ENCODE data around the gene COX6A1.
"Not testable (repeated sequence)": the region's sequence is repeated elsewhere in the genome, so short reads cannot be mapped to it uniquely, and the experiment has no call there.

COX6A1 gene

DNA sequence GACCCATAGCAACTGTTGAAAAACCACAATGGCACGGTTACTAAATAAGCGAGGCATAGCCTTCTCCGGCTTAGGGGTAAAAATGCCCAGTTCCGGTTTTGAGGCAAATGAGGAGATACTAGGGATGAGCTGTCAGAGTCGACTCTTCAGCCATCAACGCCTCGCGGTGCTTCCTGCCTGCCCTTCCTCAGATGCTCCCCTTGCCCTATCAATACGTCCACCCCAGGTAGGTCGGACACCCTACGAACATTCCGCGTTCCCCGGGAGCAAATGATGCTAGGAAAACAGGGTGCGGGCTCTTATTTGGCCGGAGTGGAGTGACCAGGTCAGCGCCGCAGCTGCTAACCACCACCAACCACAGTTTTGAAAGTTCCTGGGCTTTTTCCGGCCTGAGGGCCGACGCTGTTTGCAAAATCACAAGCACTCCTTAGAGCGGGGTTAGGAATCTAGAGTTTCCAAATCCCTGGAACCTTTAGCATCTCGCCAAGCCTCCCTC is 30.5 kb downstream of the COX6A1 start:
- DNase-seq = no peak

DNA sequence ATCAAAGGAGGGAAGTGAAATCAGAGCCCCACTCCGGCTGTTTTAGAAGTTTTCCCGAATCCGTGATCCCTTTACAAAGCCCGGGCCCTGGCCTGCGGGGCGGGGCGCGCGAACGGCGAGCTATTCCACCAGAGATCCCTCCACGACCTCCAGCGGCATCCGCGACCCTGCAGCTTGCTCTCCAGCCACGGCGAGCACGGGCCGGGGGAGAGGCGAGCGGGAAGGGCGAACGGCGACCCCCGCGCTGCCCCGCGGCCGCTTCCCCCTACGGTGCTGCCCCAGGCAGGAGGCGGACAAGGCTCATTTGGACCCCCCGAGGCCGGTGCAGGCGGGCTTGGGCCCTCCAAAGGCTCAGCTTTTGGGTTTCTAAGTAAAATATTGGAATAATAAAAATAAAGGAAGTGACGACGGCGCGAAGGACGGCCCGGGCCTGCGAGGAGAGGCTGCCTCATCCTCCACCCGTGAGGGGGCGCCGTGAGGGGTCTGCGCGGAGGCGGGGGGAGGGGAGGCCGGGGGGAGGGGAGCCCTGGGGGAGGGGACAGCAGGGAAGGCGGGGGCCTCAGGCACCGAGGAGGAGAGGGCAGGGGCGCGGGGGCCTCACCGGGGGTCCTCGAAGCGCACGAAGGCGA is 31.0 kb downstream of the COX6A1 start:
- peak; percentile 46 for DNase-seq

DNA sequence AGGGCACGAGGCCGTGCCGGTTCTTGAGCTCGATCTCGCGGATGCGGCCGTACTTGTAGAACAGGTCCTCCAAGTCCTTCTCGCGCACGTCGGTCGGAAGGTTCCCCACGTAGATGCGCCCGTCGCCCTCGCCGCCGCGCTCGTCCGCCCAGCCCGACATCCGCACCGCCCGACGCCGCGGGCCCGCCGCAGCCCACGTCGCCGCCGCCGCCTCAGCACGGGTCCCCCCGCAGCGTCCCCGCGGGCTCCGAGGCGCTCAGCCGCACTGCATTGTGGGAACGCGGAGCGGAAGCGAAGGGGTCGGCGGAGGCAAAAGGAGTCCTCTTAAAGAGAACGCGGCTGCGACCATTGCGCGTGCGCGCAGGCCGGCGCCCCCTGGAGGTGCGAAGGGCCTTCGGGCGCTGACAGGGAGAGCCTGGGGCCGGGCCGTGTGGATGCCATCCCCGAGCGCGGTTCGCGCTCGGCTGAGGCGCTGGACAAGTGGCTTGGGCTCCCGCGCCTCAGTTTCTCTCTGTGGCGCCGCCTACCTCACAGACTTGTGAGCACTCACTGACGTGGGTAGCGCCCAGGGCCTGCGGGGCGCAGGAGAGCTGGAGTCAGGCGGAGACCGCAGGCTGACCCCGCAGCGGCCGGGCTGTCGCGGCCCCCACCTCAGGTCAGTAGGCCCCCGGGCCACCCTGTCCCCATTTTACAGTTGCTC is 31.7 kb downstream of the COX6A1 start, which contains the start of gene SRSF9:
SRSF9 (minus strand) TSS at position 299 of the 700 bp plus-strand sequence; CDS start at position 160, 139 bp downstream.
- DNase-seq = peak; percentile 96

DNA sequence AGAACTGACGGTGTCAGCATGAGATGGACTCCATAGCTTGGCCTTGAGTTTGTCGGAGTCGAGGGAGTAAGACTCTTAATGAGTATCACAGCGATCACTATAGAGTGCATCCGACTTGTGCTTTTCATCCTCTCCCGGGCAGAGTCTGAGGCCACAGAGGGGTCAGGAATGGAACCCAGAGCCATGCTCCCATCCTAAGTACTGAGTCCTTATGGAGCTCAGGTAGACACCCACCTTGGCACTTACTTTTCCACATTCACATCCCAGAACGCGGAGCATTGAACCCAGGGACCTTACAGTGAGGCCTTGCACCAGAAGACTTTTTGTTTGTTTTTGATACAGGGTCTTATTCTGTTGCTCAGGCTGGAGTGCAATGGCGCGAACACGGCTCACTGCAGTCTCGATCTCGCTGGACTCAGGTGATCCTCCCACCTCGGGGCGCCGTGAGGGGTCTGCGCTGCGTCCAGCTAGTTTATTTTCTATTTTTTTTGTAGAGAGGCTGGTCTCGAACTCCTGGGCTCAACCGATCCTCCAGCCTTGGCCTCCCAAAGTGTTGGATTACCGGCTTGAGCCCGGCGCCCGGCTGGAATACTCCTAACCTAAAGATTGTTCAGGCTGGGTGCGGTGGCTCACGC is 32.4 kb downstream of the COX6A1 start:
- no peak for DNase-seq

DNA sequence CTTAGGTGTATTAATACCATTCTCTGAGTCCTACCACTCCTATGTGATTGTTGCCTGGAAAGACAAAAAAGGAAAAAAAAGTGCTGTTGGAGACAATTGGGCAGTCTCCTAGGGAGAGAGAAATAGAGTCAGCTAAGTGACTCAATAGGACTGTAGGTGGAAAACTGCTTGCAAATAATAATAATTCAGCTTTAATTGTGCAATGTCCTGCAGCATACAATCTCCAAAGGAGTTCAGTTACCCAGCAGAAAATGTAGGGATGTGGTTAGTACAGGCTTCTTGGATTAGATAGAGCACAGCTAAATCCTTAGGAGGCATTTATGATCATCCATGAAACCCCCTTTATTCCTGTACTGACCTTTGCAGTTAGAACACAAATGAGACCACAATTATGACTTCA is 34.6 kb downstream of the COX6A1 start:
- DNase-seq = no peak

DNA sequence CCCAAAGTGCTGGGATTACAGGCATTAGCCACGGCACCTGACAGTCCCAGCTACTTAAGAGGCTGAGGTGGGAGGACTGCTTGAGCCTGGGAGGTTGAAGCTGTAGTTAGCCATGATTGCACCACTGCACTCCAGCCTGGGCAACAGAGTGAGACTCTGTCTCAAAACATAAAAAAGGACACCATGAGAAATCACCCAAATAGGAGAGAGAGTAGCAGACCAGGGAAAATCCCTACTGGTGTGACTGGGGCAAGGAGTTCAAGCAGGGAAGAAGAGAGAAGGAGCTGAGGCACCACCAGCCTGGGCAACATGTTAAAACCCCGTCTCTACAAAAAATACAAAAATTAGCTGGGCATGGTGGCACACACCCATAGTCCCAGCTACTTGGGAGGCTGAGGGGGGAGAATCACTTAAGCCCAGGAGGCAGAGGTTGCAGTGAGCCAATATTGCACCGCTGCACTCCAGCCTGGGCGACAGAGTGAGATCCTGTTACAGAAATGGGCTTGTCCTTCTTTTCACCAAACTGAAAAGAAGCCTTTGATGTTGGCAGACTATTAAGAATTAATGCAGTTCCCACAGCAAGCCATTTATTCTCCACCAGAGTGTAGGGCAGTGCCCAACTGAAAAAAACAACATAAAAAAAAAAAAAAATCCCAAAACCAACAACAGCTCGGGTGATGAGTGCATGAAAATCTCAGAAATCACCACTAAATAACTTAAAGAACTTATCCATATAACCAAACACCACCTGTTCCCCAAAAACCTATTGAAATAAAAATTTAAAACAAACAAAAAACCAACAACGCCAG is 36.1 kb downstream of the COX6A1 start:
- no peak for DNase-seq

DNA sequence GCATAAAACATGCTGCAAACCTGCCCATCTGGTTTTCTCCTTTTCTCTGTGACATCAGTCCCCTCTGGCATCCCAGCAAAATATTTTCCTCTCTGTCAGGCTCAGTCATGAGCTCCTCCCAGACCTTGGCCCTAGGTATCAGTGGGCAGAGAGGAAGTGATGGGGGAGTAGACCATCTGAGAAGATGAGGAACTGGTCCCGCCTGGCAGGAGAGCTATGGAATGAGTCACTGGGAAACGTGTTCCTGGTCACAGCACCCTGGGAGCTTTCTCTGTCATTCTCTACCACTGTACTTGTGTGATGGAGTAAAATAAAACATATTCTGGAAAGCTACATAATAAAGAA is 36.7 kb downstream of the COX6A1 start:
- DNase-seq = no peak

DNA sequence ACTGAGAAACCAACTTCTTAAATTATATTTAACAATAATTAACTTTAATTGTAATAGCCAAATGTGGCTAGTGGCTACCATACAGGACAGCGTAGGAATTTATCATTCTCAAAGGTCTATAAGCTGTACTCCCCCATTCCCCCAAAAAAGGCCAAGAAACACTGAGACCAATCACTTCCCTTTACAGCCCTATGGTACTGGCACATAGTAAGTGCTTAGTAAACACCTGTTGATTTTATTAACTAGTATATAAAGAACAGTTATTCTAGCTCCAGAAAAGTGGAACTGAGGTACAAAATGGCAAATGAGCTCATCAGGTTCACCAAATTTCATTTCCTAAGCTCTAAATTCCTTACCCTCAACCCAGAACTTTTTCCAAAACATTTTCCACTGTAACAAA is 37.7 kb downstream of the COX6A1 start:
- no peak for DNase-seq

DNA sequence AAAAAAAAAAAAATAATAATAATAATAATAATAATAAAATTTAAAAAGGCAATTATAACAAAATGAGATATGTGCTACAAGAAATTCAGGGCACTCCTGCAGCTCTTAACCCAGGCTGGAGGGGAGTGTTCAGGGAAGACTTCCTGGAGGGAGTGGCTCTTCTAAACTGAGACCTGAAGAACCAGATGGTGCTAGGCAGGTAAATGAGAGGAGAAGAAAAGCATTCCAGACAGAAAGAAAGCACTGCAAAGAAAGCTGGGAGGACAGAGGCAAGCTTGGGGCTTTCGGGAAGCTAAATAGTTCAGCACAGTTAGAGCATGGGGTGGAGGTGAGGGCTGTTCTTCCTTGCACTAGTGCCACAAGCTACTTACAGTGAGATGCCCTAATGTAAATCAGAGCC is 41.5 kb downstream of the COX6A1 start:
- no peak for DNase-seq

DNA sequence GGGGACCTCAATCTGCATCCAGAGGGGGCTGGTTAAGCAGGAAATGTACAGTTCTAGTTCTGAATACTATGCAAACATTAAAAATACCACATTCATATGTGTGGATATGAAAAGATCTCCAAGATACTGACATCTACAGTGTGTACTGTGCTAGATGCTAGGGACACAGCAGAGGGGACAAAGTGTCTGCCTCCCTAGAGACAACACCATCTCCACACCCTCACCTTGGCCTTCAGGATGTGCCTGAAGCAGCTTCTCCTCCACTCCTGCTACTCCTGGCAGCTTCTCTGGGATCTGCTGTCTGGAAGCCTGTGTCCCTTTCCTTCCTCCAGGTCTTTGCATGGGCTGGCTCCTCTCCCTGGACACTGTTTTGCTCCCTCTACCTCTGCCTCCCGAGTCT is 42.3 kb downstream of the COX6A1 start:
- no peak for DNase-seq

DNA sequence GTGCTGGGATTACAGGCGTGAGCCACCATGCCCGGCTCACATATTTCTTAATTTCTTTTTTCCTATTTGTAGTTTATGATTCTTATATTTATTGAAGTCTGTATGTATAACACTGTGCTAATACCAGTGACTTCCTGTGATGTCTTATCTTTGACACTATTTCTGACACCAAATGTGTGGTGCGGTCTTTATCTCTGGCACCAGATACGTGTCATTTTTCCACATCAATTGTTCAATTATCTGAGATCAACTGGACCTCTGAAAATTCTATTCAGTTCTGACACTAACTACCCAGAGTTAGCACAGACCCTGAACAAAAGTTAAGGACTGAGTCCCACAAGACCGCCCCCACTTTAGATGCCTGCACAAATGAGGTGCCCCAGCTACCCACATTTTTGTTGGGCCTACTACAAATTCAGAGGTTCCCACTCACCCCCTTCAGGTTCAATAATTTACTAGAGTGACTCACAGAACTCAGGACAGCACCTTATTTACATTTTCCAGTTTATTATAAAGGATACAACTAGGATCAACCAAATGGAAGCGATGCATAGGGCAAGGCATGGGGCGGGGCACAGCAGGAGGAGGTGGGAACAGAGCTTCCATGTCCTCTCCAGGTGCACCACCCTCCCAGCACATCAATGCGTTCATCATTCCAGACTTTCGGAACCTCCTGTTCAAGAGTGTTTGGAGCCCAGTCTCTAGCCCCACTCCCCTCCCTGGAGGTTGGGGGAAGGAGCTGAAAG is 43.3 kb downstream of the COX6A1 start:
- no peak for DNase-seq

DNA sequence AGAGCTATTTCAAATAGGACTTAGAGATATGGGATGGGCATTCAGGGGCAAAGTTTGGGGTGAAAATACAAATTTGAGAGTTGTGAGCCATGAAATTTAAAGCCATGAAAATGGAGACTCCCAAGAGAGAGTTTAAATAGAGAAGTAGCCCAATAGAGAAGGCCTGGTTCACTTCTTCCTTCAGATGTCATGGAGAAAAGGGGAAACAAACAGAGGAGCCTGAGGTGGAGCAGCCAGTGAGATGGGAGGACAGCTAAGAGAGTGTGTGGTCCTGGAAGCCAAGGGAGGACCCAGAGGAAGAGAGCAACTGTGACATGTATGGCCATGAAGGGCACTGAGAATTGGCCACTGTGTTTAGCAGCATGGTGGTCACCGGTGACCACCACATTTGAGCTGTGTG is 45.7 kb downstream of the COX6A1 start:
- DNase-seq = no peak

DNA sequence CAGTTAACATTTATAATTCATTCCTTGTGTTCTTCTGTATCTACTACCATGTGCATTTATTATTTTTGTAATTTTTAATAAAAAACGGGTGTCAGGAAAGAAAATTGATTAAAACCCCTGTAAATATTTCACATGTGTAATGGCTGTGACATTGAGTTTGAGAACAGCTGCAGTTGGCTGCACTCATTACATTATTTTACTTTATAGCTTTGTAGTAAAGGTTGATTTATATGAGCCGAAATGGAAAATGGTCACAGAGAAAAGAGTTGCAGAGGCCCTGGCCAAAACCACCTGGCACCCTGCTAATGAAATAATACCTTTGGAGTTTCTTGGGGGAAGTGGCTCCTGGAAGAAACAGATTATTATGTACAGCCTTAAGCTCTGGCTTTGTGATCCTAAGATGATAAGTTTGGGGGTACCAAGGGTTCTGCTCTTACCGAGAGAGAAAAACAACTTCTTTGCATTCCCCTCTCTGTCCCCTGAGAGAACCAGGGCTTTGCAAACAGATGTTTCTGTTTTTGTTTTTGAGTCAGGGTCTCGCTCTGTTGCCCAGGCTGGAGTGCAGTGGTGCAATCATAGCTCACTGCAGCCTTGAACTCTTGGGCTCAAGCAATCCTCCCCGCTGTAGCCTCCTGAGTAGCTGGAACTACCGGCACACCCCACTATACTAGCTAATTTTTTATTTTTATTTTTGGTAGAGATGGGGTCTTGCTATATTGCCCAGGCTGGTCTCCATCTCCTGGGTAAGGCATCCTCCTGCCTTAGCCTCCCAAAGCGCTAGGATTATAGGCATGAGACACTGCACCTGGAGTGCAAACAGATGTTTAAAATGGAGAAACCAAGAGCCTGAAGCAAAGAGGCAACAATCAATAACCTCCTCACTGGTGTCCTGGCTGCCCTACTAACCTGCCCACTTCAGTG is 48.3 kb downstream of the COX6A1 start:
- no peak for DNase-seq

DNA sequence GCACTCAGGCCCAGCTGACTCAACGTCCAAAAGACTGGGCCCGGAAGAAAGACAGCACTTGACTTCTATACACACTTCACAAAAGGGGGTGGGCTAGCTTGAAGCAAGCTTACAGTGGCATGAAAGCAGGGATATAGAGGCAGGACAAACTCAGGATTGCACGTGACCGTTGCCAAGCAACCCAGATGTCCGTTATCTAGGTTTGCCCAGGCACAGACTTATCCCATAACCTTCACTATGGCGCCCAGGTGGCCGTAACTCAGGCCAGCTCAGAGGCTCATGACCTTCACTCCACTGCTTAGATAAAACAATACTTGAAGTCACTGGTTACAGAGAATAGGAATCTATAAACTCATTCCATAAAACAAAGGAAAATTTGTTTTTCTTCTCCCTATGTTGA is 49.6 kb downstream of the COX6A1 start:
- DNase-seq = not testable (repeated sequence)

DNA sequence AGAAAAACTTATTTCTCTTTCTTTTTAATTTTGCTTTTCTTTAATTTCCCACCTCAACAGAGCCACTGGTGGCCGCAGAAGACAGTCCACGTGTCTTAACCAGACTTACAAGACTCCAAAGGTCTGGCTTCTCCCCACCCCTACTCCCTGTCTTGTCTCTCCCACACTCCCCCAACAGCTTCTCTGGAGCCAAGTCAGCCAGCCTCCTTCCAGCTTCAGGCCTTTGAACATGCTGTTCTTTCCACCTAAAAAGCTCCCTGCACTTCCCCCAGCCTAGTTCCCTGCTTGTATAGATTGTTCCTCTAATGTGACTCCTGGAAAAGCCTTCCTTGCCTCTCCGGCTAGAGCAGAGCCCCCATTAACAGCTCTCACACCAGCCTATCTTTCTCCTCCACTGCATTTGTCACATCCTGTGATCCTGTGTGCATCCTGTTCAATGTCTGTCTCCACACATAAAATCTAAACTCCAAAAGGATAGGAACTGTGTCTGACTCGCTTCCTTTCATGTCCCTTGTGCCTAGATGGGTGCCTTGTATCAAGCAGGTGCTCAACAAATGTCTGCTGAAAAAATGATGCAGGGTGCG is 50.2 kb downstream of the COX6A1 start:
- no peak for DNase-seq

DNA sequence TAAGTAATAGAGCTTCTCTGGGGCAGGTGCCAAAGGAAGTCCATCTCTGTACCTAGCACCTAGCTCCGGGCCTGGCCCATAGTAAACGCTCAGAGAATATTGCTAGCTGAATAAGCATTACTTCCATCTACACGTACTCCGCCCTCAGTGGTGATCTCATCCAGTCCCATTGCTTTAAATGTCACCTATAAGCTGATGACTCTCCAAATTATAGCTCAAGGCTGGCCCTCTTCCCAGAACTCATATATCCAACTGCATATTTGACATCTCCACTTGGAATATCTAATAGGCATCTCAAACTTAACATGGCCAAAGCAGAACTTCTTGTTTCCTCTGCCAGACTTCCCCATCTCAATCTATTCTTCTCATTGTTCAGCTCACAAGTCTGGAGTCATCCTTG is 51.1 kb downstream of the COX6A1 start:
- DNase-seq = no peak

DNA sequence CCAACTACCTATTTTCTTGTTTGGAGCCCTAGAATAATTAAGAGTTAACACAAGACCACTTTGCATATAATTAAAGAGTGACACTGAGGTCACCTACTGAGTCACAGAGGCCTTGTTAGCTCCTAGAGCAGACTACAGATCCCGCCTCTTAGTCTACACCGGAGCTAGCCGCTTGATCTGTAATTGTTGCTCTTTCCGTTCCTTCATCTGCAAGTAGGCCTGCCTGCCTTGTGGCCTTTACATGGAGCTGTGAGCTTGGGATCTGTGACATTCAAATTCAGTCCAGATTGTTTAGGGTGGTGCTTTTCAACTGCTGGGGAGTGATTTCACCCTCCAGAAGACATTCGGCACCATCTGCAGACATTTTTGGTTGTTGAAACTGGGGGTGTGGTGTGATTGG is 52.4 kb downstream of the COX6A1 start:
- no peak for DNase-seq

Data from activated T-cell treated with anti-CD3 and anti-CD28 coated beads for 4 hours (primary cell).